Stimulated activated naive CD8-positive, alpha-beta T cell treated with anti-CD3 and anti-CD28 coated beads, Interleukin-15, Interleukin-2, amounts not matched to agents 100 ng/mL and 50 ng/mL, for 24 hours (primary cell): ENCODE data around the gene SLC12A9.
"Not testable (repeated sequence)": the region's sequence is repeated elsewhere in the genome, so short reads cannot be mapped to it uniquely, and the experiment has no call there.

Experiments
- H3K27ac Mint-ChIP-seq: one replicate; pipeline ENCODE4 v1.8.0; 2021; ENCODE audit warnings: mild to moderate bottlenecking, mixed read lengths
- H3K27me3 Mint-ChIP-seq: one replicate; pipeline ENCODE4 v1.8.0; 2021; ENCODE audit warnings: mixed read lengths
- H3K36me3 Mint-ChIP-seq: one replicate; pipeline ENCODE4 v1.8.0; 2021; ENCODE audit warnings: low read depth, mixed read lengths
- H3K4me1 Mint-ChIP-seq: one replicate; pipeline ENCODE4 v1.8.0; 2021; ENCODE audit warnings: low read depth, mixed read lengths
- H3K4me3 Mint-ChIP-seq: one replicate; pipeline ENCODE4 v1.8.0; 2021; ENCODE audit warnings: mild to moderate bottlenecking, mixed read lengths
- H3K9me3 Mint-ChIP-seq: one replicate; pipeline ENCODE4 v1.8.0; 2021; ENCODE audit warnings: mixed read lengths

SLC12A9 gene

GRCh38 chr7:100836812-100837098, 15.8 kb upstream of the SLC12A9 start:
- H3K27ac Mint-ChIP-seq, result peak overlapping the region; percentile 70
- H3K9me3 Mint-ChIP-seq, result no peaks in the 10 kb centered on the region
- H3K4me1 Mint-ChIP-seq, result peaks cover 15% of the 10 kb centered on the region
- no peaks in the 10 kb centered on the region for H3K36me3 Mint-ChIP-seq
- no peaks in the 10 kb centered on the region for H3K27me3 Mint-ChIP-seq
- H3K4me3 Mint-ChIP-seq, result peak overlapping the region; percentile 58

- Mint-ChIP-seq H3K27ac (peak overlapping the region; percentile 70), H3K27me3 (no peaks in the 10 kb centered on the region), H3K4me3 (peak overlapping the region; percentile 58)
These were observed 15.2 kb upstream of the SLC12A9 start for GRCh38 chr7:100837099-100837836.

GRCh38 chr7:100839361-100839760, 13.2 kb upstream of the SLC12A9 start:
- no peaks in the 10 kb centered on the region for H3K9me3 Mint-ChIP-seq
- peaks cover 15% of the 10 kb centered on the region for H3K4me1 Mint-ChIP-seq
- H3K27me3 Mint-ChIP-seq, result no peaks in the 10 kb centered on the region
- no peaks in the 10 kb centered on the region for H3K36me3 Mint-ChIP-seq
- H3K27ac Mint-ChIP-seq, result no peak overlapping the region
- H3K4me3 Mint-ChIP-seq, result no peak overlapping the region

More at GRCh38 chr7:100837099-100837836, 15.2 kb upstream of the SLC12A9 start:
- no peaks in the 10 kb centered on the region for H3K9me3 Mint-ChIP-seq
- H3K4me1 Mint-ChIP-seq, result peaks cover 15% of the 10 kb centered on the region
- no peaks in the 10 kb centered on the region for H3K36me3 Mint-ChIP-seq

- no peak overlapping the region for H3K27ac Mint-ChIP-seq
- no peak overlapping the region for H3K4me3 Mint-ChIP-seq
- no peaks in the 10 kb centered on the region for H3K36me3 Mint-ChIP-seq
- no peaks in the 10 kb centered on the region for H3K27me3 Mint-ChIP-seq
- H3K4me1 Mint-ChIP-seq, result peaks cover 14% of the 10 kb centered on the region
- H3K9me3 Mint-ChIP-seq, result no peaks in the 10 kb centered on the region
These were observed 11.9 kb upstream of the SLC12A9 start for GRCh38 chr7:100840470-100841100.

GRCh38 chr7:100847360-100847759, 5.2 kb upstream of the SLC12A9 start:
- no peaks in the 10 kb centered on the region for H3K9me3 Mint-ChIP-seq
- H3K27me3 Mint-ChIP-seq, result no peaks in the 10 kb centered on the region
- peaks cover 8% of the 10 kb centered on the region for H3K4me1 Mint-ChIP-seq
- H3K27ac Mint-ChIP-seq, result no peak overlapping the region
- no peak overlapping the region for H3K4me3 Mint-ChIP-seq
- no peaks in the 10 kb centered on the region for H3K36me3 Mint-ChIP-seq

- H3K27ac Mint-ChIP-seq, result no peak overlapping the region
- H3K4me3 Mint-ChIP-seq, result peak overlapping the region; percentile 89
- no peaks in the 10 kb centered on the region for H3K9me3 Mint-ChIP-seq
- peaks cover 18% of the 10 kb centered on the region for H3K4me1 Mint-ChIP-seq
- H3K36me3 Mint-ChIP-seq, result no peaks in the 10 kb centered on the region
- H3K27me3 Mint-ChIP-seq, result no peaks in the 10 kb centered on the region
These were observed 1.8 kb downstream of the SLC12A9 start for GRCh38 chr7:100854146-100854895.

GRCh38 chr7:100854899-100855298, 2.4 kb downstream of the SLC12A9 start:
- H3K27me3 Mint-ChIP-seq, H3K4me3 Mint-ChIP-seq, H3K9me3 Mint-ChIP-seq, H3K36me3 Mint-ChIP-seq, H3K27ac Mint-ChIP-seq: not testable (repeated sequence)
- peaks cover 18% of the 10 kb centered on the region for H3K4me1 Mint-ChIP-seq

GRCh38 chr7:100855515-100855914, 3.0 kb downstream of the SLC12A9 start:
- Mint-ChIP-seq H3K27ac (no peak overlapping the region), H3K4me1 (peaks cover 18% of the 10 kb centered on the region), H3K36me3 (peaks cover 8% of the 10 kb centered on the region), H3K9me3 (no peaks in the 10 kb centered on the region), H3K4me3 (no peak overlapping the region), H3K27me3 (no peaks in the 10 kb centered on the region)

GRCh38 chr7:100856871-100857282, 4.4 kb downstream of the SLC12A9 start:
- Mint-ChIP-seq H3K27me3 (no peaks in the 10 kb centered on the region), H3K36me3 (peaks cover 12% of the 10 kb centered on the region), H3K4me1 (peaks cover 12% of the 10 kb centered on the region), H3K4me3 (no peak overlapping the region), H3K9me3 (no peaks in the 10 kb centered on the region), H3K27ac (no peak overlapping the region)

- H3K4me1 Mint-ChIP-seq, result no peaks in the 10 kb centered on the region
- H3K27ac Mint-ChIP-seq, result no peak overlapping the region
- no peak overlapping the region for H3K4me3 Mint-ChIP-seq
- no peaks in the 10 kb centered on the region for H3K27me3 Mint-ChIP-seq
- peaks cover 25% of the 10 kb centered on the region for H3K36me3 Mint-ChIP-seq
- H3K9me3 Mint-ChIP-seq, result no peaks in the 10 kb centered on the region
These were observed 7.3 kb downstream of the SLC12A9 start for GRCh38 chr7:100859856-100860255.

- H3K4me1 Mint-ChIP-seq, result no peaks in the 10 kb centered on the region
- no peak overlapping the region for H3K27ac Mint-ChIP-seq
- H3K36me3 Mint-ChIP-seq, result peaks cover 29% of the 10 kb centered on the region
- no peak overlapping the region for H3K4me3 Mint-ChIP-seq
- H3K27me3 Mint-ChIP-seq, result no peaks in the 10 kb centered on the region
- H3K9me3 Mint-ChIP-seq, result no peaks in the 10 kb centered on the region
These were observed 8.4 kb downstream of the SLC12A9 start for GRCh38 chr7:100860702-100861615.

GRCh38 chr7:100861616-100861985, 9.1 kb downstream of the SLC12A9 start:
- Mint-ChIP-seq H3K9me3 (no peaks in the 10 kb centered on the region), H3K4me3 (no peak overlapping the region), H3K36me3 (peaks cover 29% of the 10 kb centered on the region), H3K27ac (no peak overlapping the region), H3K27me3 (no peaks in the 10 kb centered on the region), H3K4me1 (peaks cover 3% of the 10 kb centered on the region)

GRCh38 chr7:100863406-100863950, 11.0 kb downstream of the SLC12A9 start:
- H3K36me3 Mint-ChIP-seq, result peaks cover 29% of the 10 kb centered on the region
- H3K4me3 Mint-ChIP-seq, result no peak overlapping the region
- no peaks in the 10 kb centered on the region for H3K9me3 Mint-ChIP-seq
- peaks cover 14% of the 10 kb centered on the region for H3K4me1 Mint-ChIP-seq
- H3K27me3 Mint-ChIP-seq, result no peaks in the 10 kb centered on the region
- H3K27ac Mint-ChIP-seq, result no peak overlapping the region

GRCh38 chr7:100864263-100864845, 11.8 kb downstream of the SLC12A9 start:
- Mint-ChIP-seq H3K4me3 (no peak overlapping the region), H3K36me3 (peaks cover 29% of the 10 kb centered on the region), H3K27me3 (no peaks in the 10 kb centered on the region), H3K4me1 (peaks cover 14% of the 10 kb centered on the region), H3K9me3 (no peaks in the 10 kb centered on the region), H3K27ac (no peak overlapping the region)
